Gastrocnemius medialis (tissue), 4 donors: ENCODE results near the gene EPB42.

Experiments used
- POLR2A ChIP-seq, 2 donors: fragments of 450-650 bp; IDR thresholded peaks; one replicate each; pipeline ENCODE4 v1.6.1; 2017; ENCODE audit warnings: antibody characterized with exemption in 2 of 2, mild to moderate bottlenecking in 2 of 2, moderate library complexity in 2 of 2
- TF ChIP-seq, protein P1 (sequence below), 5 experiments: fragments of 450-650 bp in 3 of 5; fragments of 200-600 bp in 2 of 5; sonication (generic) in 2 of 5; IDR thresholded peaks in 4 of 5; conservative IDR thresholded peaks in 1 of 5; 1 replicate in 4 of 5; 2 replicates in 1 of 5; pipeline ENCODE4 v1.5.1; 2016 to 2019; ENCODE audit warnings: antibody characterized with exemption in 5 of 5, mild to moderate bottlenecking in 3 of 5, moderate library complexity in 3 of 5

DNA sequence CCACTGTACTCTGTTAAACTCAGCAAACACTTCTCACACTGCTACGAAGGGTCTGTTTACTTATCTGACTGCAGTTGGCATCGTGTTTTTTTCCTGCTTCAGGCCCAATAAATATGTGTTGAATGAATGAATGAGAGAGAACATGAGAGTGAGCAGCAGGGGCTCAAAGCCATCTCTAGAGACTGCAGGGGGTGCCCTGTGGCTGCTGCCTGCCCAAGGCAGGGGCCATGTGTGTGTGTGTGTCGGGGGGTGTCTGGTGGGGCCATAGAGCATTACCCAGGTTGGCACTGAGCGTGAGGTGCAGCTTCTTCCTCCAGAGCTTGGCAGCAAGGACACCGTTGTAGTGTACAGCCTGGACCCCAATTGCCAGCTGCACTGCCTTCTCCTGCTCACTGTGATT, 14.8 kb downstream of the EPB42 start:
- TF ChIP-seq, protein P1, sequence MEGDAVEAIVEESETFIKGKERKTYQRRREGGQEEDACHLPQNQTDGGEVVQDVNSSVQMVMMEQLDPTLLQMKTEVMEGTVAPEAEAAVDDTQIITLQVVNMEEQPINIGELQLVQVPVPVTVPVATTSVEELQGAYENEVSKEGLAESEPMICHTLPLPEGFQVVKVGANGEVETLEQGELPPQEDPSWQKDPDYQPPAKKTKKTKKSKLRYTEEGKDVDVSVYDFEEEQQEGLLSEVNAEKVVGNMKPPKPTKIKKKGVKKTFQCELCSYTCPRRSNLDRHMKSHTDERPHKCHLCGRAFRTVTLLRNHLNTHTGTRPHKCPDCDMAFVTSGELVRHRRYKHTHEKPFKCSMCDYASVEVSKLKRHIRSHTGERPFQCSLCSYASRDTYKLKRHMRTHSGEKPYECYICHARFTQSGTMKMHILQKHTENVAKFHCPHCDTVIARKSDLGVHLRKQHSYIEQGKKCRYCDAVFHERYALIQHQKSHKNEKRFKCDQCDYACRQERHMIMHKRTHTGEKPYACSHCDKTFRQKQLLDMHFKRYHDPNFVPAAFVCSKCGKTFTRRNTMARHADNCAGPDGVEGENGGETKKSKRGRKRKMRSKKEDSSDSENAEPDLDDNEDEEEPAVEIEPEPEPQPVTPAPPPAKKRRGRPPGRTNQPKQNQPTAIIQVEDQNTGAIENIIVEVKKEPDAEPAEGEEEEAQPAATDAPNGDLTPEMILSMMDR (IDR thresholded peaks at IDR 0.05 in 4 of 5, conservative IDR thresholded peaks at IDR 0.05 in 1 of 5): no peak
- no peak for TF ChIP-seq POLR2A (IDR thresholded peaks at IDR 0.05)
